Transverse colon (tissue), 3 donors: ENCODE measurements around the gene CDK5RAP2.

Source experiments
- EP300 ChIP-seq: sonication (generic); formaldehyde crosslinking; IDR thresholded peaks from one replicate; pipeline ENCODE4 v1.6.1; 2017; ENCODE audit warnings: antibody characterized with exemption, low read depth
- POLR2A ChIP-seq: fragments of 450-650 bp; IDR thresholded peaks from one replicate; pipeline ENCODE4 v1.6.1; 2016; ENCODE audit warnings: antibody characterized with exemption, mild to moderate bottlenecking, moderate library complexity
- TF ChIP-seq, protein P1 (sequence below), 5 experiments: fragments of 200-600 bp in 3 of 5; fragments of 450-650 bp in 2 of 5; sonication (generic) in 3 of 5; IDR thresholded peaks; 1 replicate in 2 of 5; 2 replicates in 3 of 5; pipeline ENCODE4 v1.5.1; 2016 to 2017; ENCODE audit warnings: antibody characterized with exemption in 5 of 5, inconsistent platforms in 3 of 5, mild to moderate bottlenecking in 2 of 5, moderate library complexity in 1 of 5

DNA sequence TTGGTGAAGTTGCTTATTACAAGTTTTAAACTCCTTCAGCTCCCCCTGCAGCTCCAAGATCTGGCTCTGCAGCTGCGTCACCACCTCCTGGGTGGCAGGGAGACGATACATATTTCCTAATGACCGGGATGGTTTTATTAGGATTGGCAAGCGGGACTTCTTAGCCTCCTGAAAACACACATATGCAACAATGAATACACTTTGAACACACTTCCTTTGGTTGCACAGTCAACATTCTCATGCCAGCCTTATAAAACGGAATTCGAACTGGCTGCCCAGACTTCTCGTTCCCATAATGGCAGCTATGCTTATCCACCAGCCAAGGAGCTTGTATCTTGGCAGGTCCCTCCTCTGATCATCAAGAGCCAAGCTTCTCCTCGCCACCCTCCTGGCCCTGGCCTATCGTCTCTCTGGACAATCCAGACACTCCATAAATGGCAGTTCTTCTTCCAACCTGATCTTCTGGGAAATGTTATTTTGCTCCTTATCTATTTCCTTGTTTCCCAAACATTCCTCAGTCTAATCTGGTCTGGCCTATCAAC is 131.9 kb downstream of the CDK5RAP2 start:
- TF ChIP-seq, protein P1, sequence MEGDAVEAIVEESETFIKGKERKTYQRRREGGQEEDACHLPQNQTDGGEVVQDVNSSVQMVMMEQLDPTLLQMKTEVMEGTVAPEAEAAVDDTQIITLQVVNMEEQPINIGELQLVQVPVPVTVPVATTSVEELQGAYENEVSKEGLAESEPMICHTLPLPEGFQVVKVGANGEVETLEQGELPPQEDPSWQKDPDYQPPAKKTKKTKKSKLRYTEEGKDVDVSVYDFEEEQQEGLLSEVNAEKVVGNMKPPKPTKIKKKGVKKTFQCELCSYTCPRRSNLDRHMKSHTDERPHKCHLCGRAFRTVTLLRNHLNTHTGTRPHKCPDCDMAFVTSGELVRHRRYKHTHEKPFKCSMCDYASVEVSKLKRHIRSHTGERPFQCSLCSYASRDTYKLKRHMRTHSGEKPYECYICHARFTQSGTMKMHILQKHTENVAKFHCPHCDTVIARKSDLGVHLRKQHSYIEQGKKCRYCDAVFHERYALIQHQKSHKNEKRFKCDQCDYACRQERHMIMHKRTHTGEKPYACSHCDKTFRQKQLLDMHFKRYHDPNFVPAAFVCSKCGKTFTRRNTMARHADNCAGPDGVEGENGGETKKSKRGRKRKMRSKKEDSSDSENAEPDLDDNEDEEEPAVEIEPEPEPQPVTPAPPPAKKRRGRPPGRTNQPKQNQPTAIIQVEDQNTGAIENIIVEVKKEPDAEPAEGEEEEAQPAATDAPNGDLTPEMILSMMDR (IDR thresholded peaks at IDR 0.05): no peak
- TF ChIP-seq POLR2A: no peak
- no peak for TF ChIP-seq EP300
